GM21515 (cell line): Measurements from ENCODE around the gene EIF4G3.
"Not testable (repeated sequence)": the region's sequence is repeated elsewhere in the genome, so short reads cannot be mapped to it uniquely, and the experiment has no call there.

Source experiments
- ATAC-seq: cut with Tn5 transposase; IDR thresholded peaks from one replicate; pipeline ENCODE4 v1.9.1; 2021; ENCODE audit not compliant: unreplicated experiment

Gene EIF4G3

DNA sequence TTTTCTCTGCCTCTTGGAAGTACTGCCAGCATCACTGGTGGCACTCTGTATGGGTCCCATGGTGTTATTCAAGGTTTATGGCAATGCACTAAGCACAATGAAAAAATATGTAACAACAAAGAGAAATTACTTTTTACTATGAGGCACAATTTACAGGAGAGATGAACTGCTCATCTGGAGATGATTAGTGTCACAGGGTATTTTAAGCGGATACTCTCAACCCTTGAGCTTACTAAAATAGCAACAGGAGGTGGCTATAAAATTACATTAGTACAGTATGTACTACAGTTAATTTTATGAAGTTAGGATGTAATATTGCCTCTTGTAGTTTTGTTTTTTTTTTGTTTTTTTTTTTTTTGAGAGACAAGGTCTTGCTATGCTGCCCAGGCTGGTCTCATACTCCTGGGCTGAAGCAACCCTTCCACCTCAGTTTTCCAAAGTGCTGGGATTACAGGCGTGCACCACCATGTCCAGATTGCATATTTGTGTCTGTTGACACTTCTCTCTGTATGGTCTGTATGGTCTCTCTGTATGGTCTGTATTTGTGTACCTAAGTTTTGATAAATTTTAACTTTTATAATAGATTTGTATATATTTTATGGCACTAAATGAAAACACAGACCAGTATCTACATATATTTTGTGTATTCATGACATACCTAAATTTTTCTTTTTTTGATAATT is 214.0 kb downstream of the EIF4G3 start:
- no peak for ATAC-seq

GRCh38 chr1:20958430-20958829 is 218.3 kb downstream of the EIF4G3 start:
- no peak for ATAC-seq

DNA sequence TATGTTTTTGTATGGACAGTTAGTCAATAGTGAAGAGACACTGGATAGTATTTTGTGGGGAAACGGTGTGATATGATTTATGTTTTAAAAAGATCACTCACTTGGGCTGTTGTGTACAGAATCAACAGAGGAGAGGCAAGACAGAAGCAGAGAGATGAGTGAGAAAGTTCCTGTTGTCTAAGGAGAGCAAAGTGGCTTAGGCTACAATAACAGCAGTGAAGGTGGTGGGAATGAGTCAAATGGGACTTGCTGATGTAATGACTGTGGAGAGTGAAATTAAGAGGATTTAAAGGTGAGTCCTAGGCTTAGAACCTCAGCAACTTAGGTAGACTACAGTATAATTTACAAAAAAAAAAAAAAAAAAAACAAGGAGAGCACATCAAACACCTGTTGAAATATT is 220.4 kb downstream of the EIF4G3 start:
- ATAC-seq, result no peak

- no peak for ATAC-seq
Measured at GRCh38 chr1:20950679-20951078, 226.0 kb downstream of the EIF4G3 start.

GRCh38 chr1:20949871-20950590 is 226.7 kb downstream of the EIF4G3 start:
- ATAC-seq, result no peak

DNA sequence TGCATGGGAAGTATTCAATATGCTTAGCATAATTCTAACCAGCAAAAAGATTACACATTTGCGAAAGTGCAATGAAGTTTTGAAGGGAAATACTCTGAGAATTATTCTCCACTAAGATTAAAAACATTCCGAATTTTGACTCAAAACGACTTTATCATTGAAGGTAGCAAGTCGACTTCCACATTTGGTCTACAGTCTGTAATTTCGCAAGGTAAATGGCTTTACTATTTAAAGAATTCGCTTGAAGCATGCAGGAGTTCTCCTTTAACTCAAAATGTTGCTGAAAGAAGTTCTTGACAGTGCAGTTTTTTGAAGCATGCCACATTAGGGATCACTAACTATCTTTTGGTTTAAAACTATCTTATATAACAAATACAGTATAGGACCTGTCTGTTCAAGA is 228.6 kb downstream of the EIF4G3 start:
- ATAC-seq, result no peak

GRCh38 chr1:20947409-20947808 is 229.3 kb downstream of the EIF4G3 start:
- ATAC-seq, result no peak

GRCh38 chr1:20936621-20937020 is 240.1 kb downstream of the EIF4G3 start:
- ATAC-seq, result no peak

GRCh38 chr1:20936216-20936615 is 240.5 kb downstream of the EIF4G3 start:
- ATAC-seq, result no peak

DNA sequence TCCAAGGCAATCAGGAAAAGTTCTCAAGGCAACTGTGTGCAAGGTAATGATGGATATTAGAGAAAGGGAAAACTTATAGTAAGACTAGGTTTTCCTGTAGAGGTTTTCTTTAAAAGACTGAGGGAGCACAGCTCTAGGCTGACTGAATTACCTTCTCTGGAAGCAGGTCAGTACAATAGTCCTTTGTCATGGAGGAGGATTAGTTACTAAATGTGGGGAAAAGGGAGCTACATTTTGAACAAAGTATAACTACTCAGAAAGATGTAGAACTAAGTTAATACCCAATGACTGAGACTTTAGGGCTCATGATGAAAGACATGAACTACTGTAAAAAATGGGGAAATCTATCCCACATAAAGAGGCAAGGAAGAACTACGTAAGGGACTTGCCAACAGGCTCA is 241.0 kb downstream of the EIF4G3 start:
- ATAC-seq, result no peak

- peak; percentile 61 for ATAC-seq
Measured at GRCh38 chr1:20932437-20932977, 244.2 kb downstream of the EIF4G3 start.

- ATAC-seq, result peak; percentile 16
Measured at GRCh38 chr1:20931930-20932436, 244.7 kb downstream of the EIF4G3 start.

- no peak for ATAC-seq
Measured at GRCh38 chr1:20930427-20930826, 246.3 kb downstream of the EIF4G3 start.

DNA sequence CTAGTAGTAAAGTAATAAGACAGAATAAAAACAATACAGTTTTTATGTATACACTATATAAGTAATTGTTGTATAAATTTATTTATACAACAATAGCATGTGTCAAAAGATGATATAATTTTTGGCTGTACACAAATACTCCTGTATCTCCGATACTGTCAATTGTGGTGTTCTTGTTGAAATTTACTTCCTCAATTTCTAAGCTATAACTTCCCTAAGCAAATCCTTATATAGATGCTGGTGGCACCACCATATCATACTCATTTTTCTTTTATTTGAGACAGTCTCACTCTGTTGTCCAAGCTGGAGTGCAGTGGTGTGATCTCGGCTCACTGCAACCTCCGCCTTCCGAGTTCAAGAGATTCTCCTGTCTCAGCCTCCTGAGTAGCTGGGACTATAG is 248.6 kb downstream of the EIF4G3 start:
- no peak for ATAC-seq

GRCh38 chr1:20921285-20921684 is 255.4 kb downstream of the EIF4G3 start:
- no peak for ATAC-seq

DNA sequence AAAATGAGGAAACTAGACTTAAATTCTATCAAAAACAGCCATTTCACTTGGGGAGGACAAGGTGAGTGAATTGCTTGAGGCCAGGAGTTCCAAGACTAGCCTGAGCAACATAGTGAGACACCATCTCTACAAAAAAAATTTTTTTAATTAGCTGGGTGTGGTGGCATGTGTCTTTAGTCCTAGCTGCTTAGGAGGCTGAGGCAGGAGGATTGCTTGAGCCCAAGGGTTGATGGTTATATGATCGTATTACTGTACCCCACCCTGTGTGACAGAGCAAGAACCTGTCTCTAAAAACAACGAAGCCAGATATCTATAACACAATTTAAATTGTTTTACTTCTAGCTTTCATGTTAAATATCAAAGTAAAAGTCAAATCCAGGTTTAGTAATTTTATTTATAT is 263.5 kb downstream of the EIF4G3 start:
- no peak for ATAC-seq

DNA sequence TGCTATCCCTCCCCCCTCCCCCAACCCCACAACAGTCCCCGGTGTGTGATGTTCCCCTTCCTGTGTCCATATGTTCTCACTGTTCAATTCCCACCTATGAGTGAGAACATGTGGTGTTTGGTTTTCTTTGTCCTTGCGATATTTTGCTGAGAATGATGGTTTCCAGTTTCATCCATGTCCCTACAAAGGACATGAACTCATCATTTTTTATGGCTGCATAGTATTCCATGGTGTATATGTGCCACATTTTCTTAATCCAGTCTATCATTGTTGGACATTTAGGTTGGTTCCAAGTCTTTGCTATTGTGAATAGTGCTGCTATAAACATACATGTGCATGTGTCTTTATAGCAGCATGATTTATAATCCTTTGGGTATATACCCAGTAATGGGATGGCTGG is 269.2 kb downstream of the EIF4G3 start:
- not testable (repeated sequence) for ATAC-seq

- no peak for ATAC-seq
Measured at GRCh38 chr1:20903437-20903836, 273.3 kb downstream of the EIF4G3 start.

DNA sequence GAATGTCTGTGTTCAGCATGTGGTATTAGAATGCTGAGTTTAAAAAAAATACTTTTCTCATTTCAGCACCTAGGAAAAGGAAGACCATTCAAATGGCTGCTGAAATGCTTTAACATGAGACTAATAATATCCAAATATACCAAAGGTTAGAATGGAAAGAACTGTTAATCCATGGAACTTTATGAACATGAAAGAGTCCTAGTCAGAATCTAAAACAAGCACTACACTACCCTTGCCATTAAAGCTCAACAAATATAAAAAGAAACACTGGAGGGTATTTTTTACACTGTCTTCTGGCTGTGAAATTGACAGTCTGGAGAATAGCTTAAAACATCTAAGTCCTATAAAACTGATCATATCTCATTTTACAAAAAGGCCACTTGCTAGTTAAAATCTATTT is 276.6 kb downstream of the EIF4G3 start:
- ATAC-seq, result no peak

DNA sequence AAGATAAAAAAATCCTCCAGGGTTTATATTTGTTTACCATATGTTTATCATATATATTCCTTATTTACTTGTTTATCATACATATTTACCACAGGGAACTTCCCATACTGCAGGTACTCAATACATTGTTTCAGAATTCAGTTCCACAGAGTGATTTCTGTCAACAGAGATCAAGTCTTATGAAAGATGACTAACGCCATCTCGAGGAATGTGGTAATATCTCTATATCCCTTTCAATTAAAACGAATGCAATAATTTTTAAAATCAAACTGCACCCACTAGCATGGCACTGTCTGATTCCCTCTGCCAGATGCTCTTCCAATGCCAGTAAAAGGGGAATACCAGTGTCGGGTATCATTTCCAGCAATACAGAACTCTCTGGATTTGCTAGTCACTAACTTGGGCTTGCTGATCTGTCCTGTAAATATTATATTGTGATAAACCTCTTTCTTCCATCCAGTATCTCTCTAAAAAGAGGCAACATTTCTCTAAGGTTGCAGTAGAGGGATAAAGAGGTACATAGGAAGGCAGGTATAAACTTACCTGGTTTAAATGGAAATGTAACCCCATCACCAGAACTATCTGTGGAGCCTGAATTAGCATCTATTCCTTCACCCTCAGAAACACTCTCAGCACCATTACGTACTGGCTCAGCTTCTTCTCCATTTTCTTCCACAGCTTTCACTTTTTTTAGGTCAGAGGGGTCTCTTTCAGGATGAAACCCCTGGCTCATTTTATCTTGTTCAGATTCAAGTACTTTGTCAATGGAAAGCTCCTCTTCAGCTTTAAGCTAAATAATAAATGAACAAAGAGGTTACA is 277.3 kb downstream of the EIF4G3 start:
- ATAC-seq, result no peak

DNA sequence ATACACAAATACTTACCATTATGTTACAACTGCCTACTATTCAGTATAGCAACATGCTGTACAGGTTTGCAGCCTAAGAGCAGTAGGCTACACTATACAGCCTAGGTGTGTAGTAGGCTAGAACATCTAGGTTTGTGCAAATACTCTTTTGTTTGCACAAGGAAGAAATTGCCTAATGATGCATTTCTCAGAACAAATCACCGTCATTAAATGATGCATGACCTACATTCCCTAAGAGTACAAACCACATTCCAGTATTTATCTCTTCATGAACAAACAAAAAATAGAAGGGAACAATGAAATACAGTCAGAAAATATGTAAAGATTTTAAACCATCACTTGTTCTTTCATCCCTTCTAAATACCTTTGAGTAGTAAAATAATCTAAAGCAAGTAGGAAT is 279.9 kb downstream of the EIF4G3 start:
- no peak for ATAC-seq
